ENCODE measurements around the gene GET3. TPM values are rescaled to one million over a fixed set of nuclear protein-coding genes. Genes with fewer than 3 reads are reported as not detected.

GET3 gene
- total RNA-seq, 2 experiments from 2014 or later = 90.8 to 91.0 TPM

DNA sequence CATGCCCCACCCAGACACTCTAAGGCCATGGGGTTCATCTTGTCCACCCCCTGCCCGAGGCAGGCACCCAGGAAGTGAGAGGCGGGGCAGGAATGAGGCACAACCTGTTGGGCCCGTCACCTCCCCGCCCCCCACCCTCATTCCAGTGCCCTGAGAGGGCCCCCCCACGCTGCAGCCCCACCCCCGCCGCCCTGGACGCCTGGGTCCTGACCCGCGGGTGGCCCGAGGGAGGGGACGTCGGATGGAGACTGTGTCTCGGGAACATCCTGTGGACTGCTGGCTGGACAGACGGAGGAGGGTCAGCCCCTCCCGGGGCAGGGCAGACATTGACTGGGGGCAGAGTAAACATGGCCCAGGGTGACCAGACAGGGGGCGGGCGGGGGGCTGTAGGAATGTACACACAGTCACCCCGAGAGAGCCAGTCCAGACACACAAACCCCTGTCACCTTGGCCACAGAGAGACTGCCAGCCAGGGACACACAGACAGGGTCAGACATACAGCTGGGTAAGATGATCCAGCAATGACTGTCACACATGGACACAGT lies 46.6 kb downstream of the GET3 start:
- ChIA-PET CTCF (interaction anchor here (0.6 to 4.6 kb wide), 3 partner anchors 10 to 18 kb away, joined by 3 to 82 read pairs (median 7); partner anchors contain the start of gene JUNB), POLR2A (interaction anchor here (3.7 kb wide), 1 partner anchor 8 kb away, joined by 84 read pairs; the partner anchor contains the start of gene JUNB)

DNA sequence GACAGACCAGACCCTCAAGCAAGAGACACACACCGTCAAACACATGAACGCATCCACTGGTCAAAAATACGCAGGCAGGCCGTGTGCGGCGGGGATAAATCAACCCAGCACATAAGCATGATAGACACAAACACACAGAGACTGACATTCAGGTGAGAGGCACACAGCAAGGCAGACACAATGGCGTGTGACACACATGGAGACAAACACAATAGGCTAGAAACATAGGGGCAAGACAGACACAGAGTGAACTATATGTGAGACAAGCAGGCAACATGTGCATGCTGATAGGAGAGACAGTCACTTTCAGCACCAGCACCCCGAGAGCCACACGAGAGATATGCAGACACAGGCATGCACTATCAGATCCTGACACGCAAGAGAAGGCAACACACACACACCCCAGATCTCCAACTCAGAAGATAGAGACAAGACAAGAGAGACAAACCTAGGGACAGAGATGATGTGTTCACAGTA lies 47.1 kb downstream of the GET3 start:
- POLR2A ChIA-PET = no interaction called here
- CTCF ChIA-PET = interaction anchor here (2.4 to 4.6 kb wide), 2 partner anchors 10 to 18 kb away, joined by 7 to 82 read pairs; partner anchors contain the start of gene JUNB

DNA sequence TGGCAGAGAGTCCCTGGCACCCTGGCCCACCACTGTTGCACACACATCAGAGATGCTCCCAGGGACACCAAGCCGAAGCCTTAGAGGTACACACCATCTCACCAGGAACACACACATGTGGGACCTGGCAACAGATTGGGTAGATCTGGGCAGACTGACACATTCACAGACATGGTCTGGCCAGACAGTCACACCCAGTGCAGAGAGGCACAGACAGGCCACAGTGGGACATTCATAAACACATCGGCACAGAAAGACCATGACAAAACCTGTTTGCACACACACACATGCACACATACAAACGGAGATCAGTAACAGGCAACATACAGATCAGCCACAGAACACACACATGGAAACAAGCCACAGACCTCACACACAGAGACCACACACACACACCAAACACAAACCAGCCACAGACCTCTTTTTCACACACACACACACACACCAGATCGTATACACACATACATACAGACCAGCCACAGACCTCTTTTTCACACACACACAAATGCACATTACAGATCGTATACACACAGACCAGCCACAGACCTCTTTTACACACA lies 47.7 kb downstream of the GET3 start:
- CTCF ChIA-PET = interaction anchor here (1.0 to 3.0 kb wide), 3 partner anchors 9 to 63 kb away, joined by 5 to 13 read pairs (median 5); no protein-coding TSS in a partner anchor
- POLR2A ChIA-PET = no interaction called here

DNA sequence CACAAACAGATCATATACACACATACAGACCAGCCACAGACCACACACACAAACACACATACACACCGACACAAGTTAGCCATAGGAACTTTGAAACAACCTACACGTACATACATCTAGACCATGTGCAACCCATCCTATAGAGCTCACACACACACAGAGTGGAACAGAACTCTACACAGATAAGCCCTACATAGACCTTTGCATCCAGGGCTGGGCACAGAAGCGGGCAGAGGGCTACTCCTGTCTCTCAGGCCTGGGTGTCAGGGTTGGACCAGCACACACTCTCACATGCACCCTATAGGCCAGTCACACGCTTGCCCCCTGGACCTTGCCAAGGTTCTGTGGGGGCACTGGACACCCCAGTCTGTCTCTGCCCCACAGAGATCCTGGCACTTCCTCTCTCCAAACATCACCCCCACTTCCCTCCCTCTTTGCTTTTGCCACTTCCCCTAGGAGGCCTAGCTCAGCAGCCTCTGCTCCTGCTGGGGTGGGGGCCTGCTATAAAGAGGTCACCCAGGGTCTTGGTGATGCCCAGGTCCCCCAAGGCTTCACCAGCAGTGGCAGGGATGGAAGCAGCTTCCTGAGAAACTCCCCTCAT lies 48.2 kb downstream of the GET3 start:
- POLR2A ChIA-PET = interaction anchor here (0.5 kb wide), 1 partner anchor 13 kb away, joined by 3 read pairs; no protein-coding TSS in a partner anchor
- CTCF ChIA-PET = interaction anchor here (1.0 to 3.0 kb wide), 3 partner anchors 10 to 62 kb away, joined by 5 to 13 read pairs (median 5); no protein-coding TSS in a partner anchor

DNA sequence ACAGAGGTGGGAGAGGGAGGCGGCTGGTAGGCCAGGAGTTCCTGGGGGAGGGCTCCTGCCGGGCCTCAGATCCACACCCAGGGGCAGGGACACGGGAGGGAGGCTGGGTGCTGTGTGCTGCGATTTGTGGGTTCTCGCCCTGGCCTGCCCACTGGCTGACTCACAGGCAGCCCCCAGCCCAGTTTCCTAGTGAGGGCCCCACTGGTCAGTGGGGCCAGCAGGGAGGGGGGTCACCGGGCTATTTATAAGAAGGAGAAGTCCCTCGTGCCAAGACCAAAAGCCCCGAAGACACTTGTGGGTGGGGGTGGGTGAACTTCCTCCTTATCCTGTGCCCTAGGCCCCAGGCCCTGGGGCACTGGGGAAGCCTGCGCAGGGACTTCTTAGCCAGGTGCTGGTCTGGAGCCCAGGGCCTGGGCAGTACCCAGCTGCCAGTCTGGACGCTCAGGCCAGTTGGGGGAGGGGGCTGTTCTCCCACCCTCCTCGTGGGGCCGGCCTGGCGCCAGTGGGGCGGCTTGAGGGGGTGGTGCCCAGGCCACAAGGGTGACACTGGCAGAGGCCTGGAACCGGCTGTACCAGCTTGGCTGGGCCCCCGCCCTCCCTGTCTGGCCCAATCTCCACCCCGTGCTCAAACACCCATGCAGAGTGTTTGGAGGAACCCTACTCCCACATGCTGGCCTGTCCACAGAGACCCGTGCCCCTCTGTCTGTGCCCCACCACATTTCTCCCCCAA lies 49.0 kb downstream of the GET3 start:
- ChIA-PET POLR2A (no interaction called here), CTCF (interaction anchor here (1.2 to 3.3 kb wide), 3 partner anchors 9 to 20 kb away, joined by 4 to 41 read pairs (median 13); no protein-coding TSS in a partner anchor)

DNA sequence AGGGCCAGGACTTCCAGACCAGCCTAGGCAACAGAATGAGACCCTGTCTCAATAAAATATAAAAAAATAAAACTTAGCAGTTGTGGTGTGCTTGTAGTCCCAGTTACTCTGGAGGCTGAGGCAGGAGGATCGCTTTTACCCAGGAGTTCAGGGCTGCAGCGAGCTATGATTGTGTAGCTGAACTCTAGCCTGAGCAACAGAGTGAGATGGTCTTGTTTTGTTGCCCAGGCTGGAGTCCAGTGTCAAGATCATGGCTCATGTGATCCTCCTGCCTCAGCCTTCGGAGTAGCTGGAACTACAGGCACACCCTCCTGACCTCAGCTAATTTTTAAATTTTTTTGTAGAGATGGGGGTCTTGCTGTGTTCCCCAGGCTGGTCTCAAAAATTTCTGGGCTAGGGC lies 49.7 kb downstream of the GET3 start:
- CTCF ChIA-PET = interaction anchor here (1.2 to 3.3 kb wide), 3 partner anchors 9 to 21 kb away, joined by 4 to 41 read pairs (median 13); no protein-coding TSS in a partner anchor
- POLR2A ChIA-PET = no interaction called here

DNA sequence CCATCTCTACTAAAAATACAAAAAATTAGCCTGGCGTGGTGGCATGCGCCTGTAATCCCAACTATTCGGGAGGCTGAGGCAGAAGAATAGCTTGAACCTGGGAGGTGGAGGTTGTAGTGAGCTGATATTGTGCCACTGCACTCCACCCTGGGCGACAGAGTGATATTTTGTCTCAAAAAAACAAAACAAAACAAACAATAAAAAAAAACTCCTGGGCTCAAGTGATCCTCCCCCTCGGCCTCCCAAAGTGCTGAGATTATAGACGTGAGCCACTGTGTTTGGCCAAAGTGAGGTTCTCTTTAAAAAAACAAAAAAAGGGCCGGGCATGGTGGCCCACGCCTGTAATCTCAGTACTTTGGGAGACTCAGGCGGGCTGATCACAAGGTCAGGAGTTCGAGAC lies 50.2 kb downstream of the GET3 start:
- ChIA-PET CTCF (interaction anchor here (3.0 to 3.3 kb wide), 2 partner anchors 9 to 10 kb away, joined by 13 to 41 read pairs; no protein-coding TSS in a partner anchor), POLR2A (no interaction called here)

DNA sequence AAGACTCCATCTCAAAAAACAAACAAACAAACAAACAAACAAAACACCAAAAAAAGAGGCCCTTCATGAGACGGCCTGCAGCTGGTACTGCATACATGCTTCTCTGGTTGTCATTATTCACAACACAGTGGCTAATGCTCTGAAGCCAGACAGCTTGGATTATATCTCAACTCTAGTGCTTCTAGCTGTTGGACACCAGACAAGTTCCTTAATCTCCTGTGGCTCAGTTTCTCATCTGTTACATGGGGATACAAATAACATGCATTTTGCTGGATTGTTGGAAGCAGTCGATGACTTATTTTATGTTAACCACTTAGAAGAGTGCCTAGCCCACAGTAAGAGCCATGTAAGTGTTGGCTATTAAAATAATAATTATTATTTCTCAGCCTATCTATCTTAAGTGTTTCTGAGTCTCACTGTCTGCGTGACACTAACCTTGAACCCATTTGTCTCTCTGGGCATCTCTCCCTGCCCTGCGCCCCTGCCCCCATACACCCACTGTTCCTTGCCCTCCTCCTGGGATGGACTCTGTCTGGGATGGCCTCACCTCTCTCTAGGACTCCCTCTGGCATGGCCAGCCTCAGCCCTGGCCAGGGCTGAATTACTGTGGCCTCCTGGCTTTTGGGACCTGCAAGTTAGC lies 50.9 kb downstream of the GET3 start:
- ChIA-PET POLR2A (interaction anchor here (1.5 kb wide), 1 partner anchor 10 kb away, joined by 8 read pairs; no protein-coding TSS in a partner anchor), CTCF (interaction anchor here (0.8 to 3.3 kb wide), 5 partner anchors 8 to 273 kb away, joined by 3 to 41 read pairs (median 3); no protein-coding TSS in a partner anchor)

DNA sequence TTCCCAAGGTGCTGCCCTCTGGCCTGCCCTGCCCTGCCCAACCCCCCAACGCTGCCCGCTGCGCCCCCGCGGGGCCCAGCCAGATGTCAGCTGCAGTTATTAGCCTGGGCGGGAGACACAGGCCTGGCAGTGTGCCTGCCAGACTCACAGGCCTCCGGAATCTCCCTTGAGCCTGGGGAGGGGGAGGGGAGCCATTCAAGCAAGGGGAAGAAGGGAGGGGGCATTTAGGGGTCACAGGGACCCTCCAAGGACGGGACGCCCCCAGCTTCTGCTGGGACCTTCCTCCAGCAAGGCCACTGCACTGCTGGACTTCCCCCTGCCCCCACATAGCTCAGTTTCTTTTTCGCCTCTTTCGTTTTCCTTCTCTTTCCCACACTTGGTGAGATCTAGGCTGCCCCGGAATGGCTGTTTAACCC lies 51.4 kb downstream of the GET3 start:
- ChIA-PET POLR2A (interaction anchor here (0.9 to 1.5 kb wide), 3 partner anchors 10 to 364 kb away, joined by 3 to 8 read pairs (median 4); no protein-coding TSS in a partner anchor), CTCF (interaction anchor here (0.8 to 3.3 kb wide), 5 partner anchors 11 to 273 kb away, joined by 3 to 41 read pairs (median 3); partner anchors contain the start of genes PRDX2 and THSD8)

DNA sequence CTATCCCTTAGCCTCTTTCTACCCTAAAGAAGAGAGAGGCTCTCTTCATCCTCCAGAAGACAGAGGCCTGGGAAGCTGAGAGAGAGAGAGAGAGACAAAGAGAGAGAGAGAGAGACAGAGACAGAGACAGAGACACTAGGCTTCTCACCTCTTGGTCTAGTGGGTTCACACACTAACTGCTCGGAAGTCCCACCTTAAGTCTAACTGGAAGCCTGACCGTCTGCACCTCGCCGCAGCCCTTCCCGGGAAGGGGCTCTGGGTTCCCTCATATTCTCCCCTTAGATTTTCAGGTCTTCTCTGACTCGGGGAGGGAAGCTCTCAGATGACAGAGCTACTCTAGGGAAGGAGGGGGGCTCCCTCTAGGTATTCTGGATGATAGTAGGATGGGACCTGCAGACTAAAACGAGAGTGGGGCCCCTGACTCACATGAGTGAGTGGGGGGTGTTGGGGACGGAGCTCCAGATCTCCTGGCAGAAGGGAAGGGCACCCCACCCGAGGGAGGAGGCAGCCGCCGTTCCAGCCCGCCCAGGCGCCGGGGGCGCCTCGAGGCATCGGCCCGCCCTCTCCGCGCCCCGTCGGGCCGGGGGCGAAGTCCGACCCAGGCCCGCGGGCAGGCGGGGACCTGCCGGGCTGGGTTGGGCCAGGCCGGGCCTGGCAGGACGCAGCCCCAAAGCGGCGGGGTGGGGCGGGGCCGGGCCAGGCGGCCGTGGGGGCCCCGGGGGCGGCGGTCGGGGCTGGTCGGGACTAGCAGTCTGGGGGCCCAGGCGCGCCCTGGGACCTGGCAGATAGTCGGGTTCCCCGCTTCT lies 52.0 kb downstream of the GET3 start:
- ChIA-PET POLR2A (interaction anchor here (0.9 to 1.5 kb wide), 3 partner anchors 11 to 363 kb away, joined by 3 to 8 read pairs (median 4); no protein-coding TSS in a partner anchor), CTCF (interaction anchor here (0.8 to 3.3 kb wide), 5 partner anchors 12 to 272 kb away, joined by 3 to 41 read pairs (median 3); partner anchors contain the start of genes PRDX2 and THSD8)

DNA sequence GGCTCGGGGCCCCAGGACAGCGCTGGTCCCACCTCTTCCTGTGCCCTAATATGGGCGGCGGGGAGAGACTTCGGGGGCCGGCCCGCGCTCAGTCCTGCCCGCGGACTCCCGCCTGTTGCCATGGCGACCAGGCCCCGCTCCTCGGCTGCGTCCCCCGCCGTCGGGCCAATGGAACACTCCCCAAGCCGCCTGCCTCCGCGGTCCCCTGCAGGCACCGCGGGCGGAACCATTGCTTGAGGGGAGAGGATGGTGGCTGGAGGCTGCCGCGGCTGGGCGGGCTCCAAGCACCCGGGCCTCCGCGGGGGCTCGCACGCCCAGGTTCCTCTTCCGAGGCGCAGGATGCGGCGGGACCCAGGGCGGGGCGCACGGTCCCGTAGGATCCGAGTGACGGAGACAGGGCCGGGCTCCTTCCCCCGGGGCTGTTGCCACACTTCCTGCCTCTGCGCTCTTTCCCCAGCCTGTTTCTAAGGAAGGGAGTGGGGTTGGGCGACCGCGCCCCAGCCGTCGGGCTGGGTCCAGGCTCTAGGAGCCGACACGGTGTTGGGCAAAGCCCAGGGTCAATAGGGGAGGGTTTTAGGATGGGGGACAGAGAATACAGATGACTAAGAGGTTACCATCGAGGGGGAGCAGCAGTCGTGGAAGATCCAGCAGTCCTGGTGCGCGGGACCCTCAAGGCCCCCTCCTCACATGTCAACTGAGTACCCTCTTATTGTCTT lies 52.8 kb downstream of the GET3 start:
- POLR2A ChIA-PET = interaction anchor here (0.7 to 8.2 kb wide), 4 partner anchors 8 to 362 kb away, joined by 3 to 110 read pairs (median 6); partner anchors contain the start of gene HOOK2
- CTCF ChIA-PET = interaction anchor here (3.3 to 14.9 kb wide), 3 partner anchors 8 to 23 kb away, joined by 41 to 598 read pairs (median 82); partner anchors contain the start of gene HOOK2

DNA sequence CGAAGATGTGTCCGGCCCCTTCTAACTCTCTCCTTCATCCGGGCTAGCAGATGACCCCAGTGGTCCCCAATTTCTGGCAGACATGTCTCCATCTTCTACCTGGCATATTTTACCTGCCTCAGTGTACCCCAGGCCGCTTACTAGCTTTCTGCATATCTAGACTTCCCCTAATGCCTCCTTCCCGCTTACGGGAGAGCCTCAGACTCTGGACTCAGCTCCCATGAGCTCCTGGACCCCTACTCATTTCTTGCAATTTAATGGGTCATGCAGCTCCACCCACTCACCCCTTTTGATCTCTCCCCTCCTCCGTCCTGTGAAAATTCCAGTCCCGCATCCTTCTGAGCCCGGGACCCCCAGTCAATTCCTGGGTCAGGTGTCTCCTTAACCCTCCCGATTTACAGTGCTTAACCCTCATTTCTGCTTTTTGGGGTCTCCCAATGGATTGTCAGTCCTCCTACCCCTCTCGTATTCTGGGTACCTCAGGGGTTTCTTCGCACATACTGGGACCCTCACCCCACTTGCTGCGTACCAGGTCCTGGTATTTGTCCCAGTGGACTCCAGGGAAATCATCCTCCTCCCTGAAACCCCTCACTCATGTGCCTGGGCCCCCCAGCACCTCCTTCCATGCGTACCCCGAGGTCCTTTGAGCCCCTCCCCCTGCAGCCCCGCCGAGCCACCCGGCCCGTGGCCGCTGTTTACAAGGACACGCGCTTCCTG lies 53.5 kb downstream of the GET3 start:
- ChIA-PET CTCF (interaction anchor here (0.9 to 14.9 kb wide), 3 partner anchors 8 to 68 kb away, joined by 3 to 598 read pairs (median 82); partner anchors contain the start of gene HOOK2), POLR2A (interaction anchor here (0.5 to 8.2 kb wide), 11 partner anchors 8 to 1095 kb away, joined by 3 to 110 read pairs (median 4); partner anchors contain the start of genes GET3, HOOK2 and TRIR)

DNA sequence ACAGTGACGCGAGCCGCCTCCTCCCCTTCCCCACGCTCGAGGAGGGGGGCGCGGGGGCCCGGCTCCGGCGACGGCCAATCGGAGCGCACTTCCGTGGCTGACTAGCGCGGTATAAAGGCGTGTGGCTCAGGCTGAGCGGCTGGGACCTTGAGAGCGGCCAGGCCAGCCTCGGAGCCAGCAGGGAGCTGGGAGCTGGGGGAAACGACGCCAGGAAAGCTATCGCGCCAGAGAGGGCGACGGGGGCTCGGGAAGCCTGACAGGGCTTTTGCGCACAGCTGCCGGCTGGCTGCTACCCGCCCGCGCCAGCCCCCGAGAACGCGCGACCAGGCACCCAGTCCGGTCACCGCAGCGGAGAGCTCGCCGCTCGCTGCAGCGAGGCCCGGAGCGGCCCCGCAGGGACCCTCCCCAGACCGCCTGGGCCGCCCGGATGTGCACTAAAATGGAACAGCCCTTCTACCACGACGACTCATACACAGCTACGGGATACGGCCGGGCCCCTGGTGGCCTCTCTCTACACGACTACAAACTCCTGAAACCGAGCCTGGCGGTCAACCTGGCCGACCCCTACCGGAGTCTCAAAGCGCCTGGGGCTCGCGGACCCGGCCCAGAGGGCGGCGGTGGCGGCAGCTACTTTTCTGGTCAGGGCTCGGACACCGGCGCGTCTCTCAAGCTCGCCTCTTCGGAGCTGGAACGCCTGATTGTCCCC lies 54.2 kb downstream of the GET3 start, which contains the start of gene JUNB:
JUNB (plus strand) TSS at position 142 of the 706 bp plus-strand sequence; CDS start at position 428, 286 bp downstream.
- ChIA-PET CTCF (interaction anchor here (0.9 to 14.9 kb wide), 6 partner anchors 9 to 110 kb away, joined by 3 to 598 read pairs (median 7); partner anchors contain the start of genes DHPS, HOOK2 and THSD8), POLR2A (interaction anchor here (0.5 to 8.2 kb wide), 15 partner anchors 9 to 1096 kb away, joined by 3 to 110 read pairs (median 4); partner anchors contain the start of genes GET3, HOOK2 and TRIR)

DNA sequence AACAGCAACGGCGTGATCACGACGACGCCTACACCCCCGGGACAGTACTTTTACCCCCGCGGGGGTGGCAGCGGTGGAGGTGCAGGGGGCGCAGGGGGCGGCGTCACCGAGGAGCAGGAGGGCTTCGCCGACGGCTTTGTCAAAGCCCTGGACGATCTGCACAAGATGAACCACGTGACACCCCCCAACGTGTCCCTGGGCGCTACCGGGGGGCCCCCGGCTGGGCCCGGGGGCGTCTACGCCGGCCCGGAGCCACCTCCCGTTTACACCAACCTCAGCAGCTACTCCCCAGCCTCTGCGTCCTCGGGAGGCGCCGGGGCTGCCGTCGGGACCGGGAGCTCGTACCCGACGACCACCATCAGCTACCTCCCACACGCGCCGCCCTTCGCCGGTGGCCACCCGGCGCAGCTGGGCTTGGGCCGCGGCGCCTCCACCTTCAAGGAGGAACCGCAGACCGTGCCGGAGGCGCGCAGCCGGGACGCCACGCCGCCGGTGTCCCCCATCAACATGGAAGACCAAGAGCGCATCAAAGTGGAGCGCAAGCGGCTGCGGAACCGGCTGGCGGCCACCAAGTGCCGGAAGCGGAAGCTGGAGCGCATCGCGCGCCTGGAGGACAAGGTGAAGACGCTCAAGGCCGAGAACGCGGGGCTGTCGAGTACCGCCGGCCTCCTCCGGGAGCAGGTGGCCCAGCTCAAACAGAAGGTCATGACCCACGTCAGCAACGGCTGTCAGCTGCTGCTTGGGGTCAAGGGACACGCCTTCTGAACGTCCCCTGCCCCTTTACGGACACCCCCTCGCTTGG lies 55.0 kb downstream of the GET3 start:
- CTCF ChIA-PET = interaction anchor here (0.9 to 14.9 kb wide), 6 partner anchors 10 to 111 kb away, joined by 3 to 598 read pairs (median 7); partner anchors contain the start of genes DHPS, HOOK2 and THSD8
- POLR2A ChIA-PET = interaction anchor here (0.5 to 8.2 kb wide), 19 partner anchors 9 to 360 kb away, joined by 3 to 110 read pairs (median 4); partner anchors contain the start of genes GET3, HOOK2 and TRIR
